NAMALWA (cell line): ENCODE results near the gene JRKL.
A peak's percentile ranks its signal among the peaks of the same experiment; 100 is the strongest.

Experiments used
- DNase-seq: peaks from one replicate; pipeline ENCODE4 v3.0.0-alpha.2; 2015; ENCODE audit warnings: low spot score

The JRKL gene

GRCh38 chr11:96389720-96390487, at the start of gene JRKL, which contains the start of gene CCDC82:
Gene JRKL (plus strand): TSS chr11:96390013. CDS start chr11:96390650, 637 bp downstream.
Gene CCDC82 (minus strand): TSS chr11:96389912. CDS start chr11:96384747, 5,165 bp downstream.
- DNase-seq, result peak; percentile 96

- no peak for DNase-seq
Observed at GRCh38 chr11:96340555-96340885, 49.3 kb upstream of the JRKL start.

- DNase-seq, result peak; percentile 64
Observed at GRCh38 chr11:96341211-96342013, 48.4 kb upstream of the JRKL start.

GRCh38 chr11:96342014-96342960, 47.5 kb upstream of the JRKL start:
- peak; percentile 29 for DNase-seq

GRCh38 chr11:96342961-96343711, 46.7 kb upstream of the JRKL start, which contains the start of gene MAML2:
Gene MAML2 (minus strand): TSS chr11:96343195. CDS start chr11:96341895, 1,300 bp downstream.
- peak; percentile 93 for DNase-seq

GRCh38 chr11:96356848-96357247, 33.0 kb upstream of the JRKL start:
- no peak for DNase-seq

GRCh38 chr11:96357794-96358193, 32.0 kb upstream of the JRKL start:
- DNase-seq, result no peak

GRCh38 chr11:96358321-96358720, 31.5 kb upstream of the JRKL start:
- DNase-seq, result no peak

- no peak for DNase-seq
Observed at GRCh38 chr11:96361778-96362177, 28.0 kb upstream of the JRKL start.

GRCh38 chr11:96365493-96365892, 24.3 kb upstream of the JRKL start:
- DNase-seq, result no peak

GRCh38 chr11:96366024-96366423, 23.8 kb upstream of the JRKL start:
- DNase-seq, result no peak

- DNase-seq, result no peak
Observed at GRCh38 chr11:96367342-96367741, 22.5 kb upstream of the JRKL start.

GRCh38 chr11:96373826-96374225, 16.0 kb upstream of the JRKL start:
- no peak for DNase-seq

GRCh38 chr11:96376796-96377195, 13.0 kb upstream of the JRKL start:
- DNase-seq, result no peak

- DNase-seq, result no peak
Observed at GRCh38 chr11:96384156-96384555, 5.7 kb upstream of the JRKL start.

- DNase-seq, result no peak
Observed at GRCh38 chr11:96385187-96385586, 4.6 kb upstream of the JRKL start.

- peak; percentile 84 for DNase-seq
Observed at GRCh38 chr11:96388891-96389719, 708 bp upstream of the JRKL start.

GRCh38 chr11:96390488-96390792, 627 bp downstream of the JRKL start:
- DNase-seq, result no peak

- DNase-seq, result no peak
Observed at GRCh38 chr11:96391698-96392307, 2.0 kb downstream of the JRKL start.

GRCh38 chr11:96393753-96394348, 4.0 kb downstream of the JRKL start:
- peak; percentile 64 for DNase-seq
